Measurements from ENCODE around the gene MORF4L2. TPM values are rescaled to one million over a fixed set of nuclear protein-coding genes. Genes with fewer than 3 reads are reported as not detected.

MORF4L2 gene
- total RNA-seq, 2 experiments from 2014 or later, result 201 to 212 TPM

DNA sequence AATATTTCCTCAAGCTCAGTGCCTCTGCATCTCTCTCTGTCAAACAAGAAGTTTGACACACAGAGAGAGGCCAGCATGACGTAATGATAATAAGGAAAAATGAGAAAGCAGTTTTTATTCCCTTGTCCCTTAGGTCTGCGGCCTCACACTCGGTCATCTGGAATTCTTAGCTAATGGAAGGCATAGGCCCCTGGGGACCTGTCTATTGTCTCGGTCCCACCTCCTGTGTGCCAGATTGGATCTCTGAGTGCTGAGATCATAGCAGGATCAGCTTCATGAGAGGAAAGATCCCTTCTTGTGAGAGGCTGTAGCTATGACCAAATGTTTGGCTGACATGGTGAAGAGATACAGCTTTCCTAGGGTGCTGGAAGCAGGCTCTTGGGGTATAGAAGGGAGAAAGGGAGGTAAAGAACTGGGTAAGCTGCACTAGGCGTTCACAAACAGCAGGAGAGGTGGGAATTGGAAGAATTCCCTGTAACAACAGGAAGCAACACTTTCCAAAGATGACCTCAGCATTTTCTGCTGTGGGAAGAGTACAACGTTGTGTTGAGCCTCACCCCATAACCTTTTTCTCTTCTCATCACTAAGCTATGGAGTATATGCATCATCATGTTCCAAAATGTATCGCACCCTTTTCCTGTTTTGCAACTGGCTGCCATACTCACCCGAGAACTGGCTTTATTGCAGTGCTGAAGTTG is 44.4 kb upstream of the MORF4L2 start:
- Histone ChIP-seq H3K4me3 (ENCODE audit: low read length) (no peak overlapping the region), H3K4me1 (ENCODE audit: insufficient read depth, low read length) (no peaks in the 10 kb centered on the region), H3K27me3 (ENCODE audit: control insufficient read depth in 1 of 2, insufficient read depth in 2 of 2, low read length in 2 of 2) (peaks cover 0 to 3% of the 10 kb centered on the region in 2 experiments), H3K9me3 (ENCODE audit: control insufficient read depth in 1 of 2, insufficient read depth in 1 of 2, low read length in 2 of 2) (no peaks in the 10 kb centered on the region), H3K27ac (ENCODE audit: low read depth in 1 of 2, low read length in 2 of 2) (no peak overlapping the region), H3K36me3 (ENCODE audit: insufficient read depth, low read length) (no peaks in the 10 kb centered on the region)
- Mint-ChIP-seq H3K4me3 (no peak overlapping the region), H3K27me3 (no peaks in the 10 kb centered on the region), H3K4me1 (ENCODE audit: low read depth) (no peaks in the 10 kb centered on the region), H3K27ac (no peak overlapping the region), H3K36me3 (ENCODE audit: low read depth) (no peaks in the 10 kb centered on the region), H3K9me3 (no peaks in the 10 kb centered on the region)
- ChIA-PET POLR2A (no interaction called here), CTCF (no interaction called here)
- intact Hi-C loops (cut with DNase I, micrococcal nuclease), result no loop called here
- ATAC-seq (ENCODE audit: poor library complexity) (no peak), DNase-seq (no peak)
- TF ChIP-seq, protein P1, sequence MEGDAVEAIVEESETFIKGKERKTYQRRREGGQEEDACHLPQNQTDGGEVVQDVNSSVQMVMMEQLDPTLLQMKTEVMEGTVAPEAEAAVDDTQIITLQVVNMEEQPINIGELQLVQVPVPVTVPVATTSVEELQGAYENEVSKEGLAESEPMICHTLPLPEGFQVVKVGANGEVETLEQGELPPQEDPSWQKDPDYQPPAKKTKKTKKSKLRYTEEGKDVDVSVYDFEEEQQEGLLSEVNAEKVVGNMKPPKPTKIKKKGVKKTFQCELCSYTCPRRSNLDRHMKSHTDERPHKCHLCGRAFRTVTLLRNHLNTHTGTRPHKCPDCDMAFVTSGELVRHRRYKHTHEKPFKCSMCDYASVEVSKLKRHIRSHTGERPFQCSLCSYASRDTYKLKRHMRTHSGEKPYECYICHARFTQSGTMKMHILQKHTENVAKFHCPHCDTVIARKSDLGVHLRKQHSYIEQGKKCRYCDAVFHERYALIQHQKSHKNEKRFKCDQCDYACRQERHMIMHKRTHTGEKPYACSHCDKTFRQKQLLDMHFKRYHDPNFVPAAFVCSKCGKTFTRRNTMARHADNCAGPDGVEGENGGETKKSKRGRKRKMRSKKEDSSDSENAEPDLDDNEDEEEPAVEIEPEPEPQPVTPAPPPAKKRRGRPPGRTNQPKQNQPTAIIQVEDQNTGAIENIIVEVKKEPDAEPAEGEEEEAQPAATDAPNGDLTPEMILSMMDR (IDR thresholded peaks at IDR 0.05), result no peak

DNA sequence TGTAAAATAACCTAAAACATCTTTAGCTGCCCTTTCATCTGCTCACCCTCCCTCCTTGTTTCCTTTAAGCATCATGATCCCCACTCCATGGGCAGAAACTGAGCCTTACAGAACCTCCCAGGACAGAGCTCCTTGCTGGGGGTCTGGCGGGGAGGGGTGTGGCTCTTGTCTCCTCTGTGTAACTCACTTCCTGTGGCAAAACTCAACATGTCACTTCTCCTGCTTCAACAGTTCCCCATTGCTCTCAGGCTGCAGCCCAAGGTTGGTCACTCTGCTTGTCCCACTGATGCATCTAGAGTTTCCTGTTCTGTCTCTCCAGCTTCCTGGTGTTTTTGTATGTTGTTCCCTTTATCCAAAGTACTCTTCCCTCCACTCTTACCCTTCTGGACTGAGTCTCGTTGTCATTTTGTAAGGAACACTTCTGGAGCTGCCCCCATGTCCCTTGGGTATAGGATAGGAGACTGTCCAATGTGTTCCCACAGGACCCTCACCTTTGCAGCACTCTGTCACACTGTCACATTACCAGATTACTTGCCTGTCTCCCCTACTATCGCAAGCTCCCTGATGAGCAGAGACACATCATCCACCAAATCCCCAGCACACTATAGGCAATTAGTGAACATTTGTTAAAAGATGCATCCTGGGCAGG is 43.8 kb upstream of the MORF4L2 start:
- Histone ChIP-seq H3K9me3 (ENCODE audit: control insufficient read depth in 1 of 2, insufficient read depth in 1 of 2, low read length in 2 of 2) (no peaks in the 10 kb centered on the region), H3K27me3 (ENCODE audit: control insufficient read depth in 1 of 2, insufficient read depth in 2 of 2, low read length in 2 of 2) (peaks cover 0 to 3% of the 10 kb centered on the region in 2 experiments), H3K4me3 (ENCODE audit: low read length) (no peak overlapping the region), H3K27ac (ENCODE audit: low read depth in 1 of 2, low read length in 2 of 2) (no peak overlapping the region), H3K4me1 (ENCODE audit: insufficient read depth, low read length) (no peaks in the 10 kb centered on the region), H3K36me3 (ENCODE audit: insufficient read depth, low read length) (no peaks in the 10 kb centered on the region)
- ATAC-seq (ENCODE audit: poor library complexity), result no peak
- H3K4me1 Mint-ChIP-seq (ENCODE audit: low read depth), result no peaks in the 10 kb centered on the region
- no peak for DNase-seq
- CTCF ChIA-PET, result no interaction called here
- H3K4me3 Mint-ChIP-seq, result no peak overlapping the region
- intact Hi-C loops (cut with DNase I, micrococcal nuclease), result no loop called here
- no peaks in the 10 kb centered on the region for H3K36me3 Mint-ChIP-seq (ENCODE audit: low read depth)
- TF ChIP-seq, protein P1 (IDR thresholded peaks at IDR 0.05), result no peak
- H3K9me3 Mint-ChIP-seq, result no peaks in the 10 kb centered on the region
- POLR2A ChIA-PET, result no interaction called here
- H3K27ac Mint-ChIP-seq, result no peak overlapping the region
- no peaks in the 10 kb centered on the region for H3K27me3 Mint-ChIP-seq

DNA sequence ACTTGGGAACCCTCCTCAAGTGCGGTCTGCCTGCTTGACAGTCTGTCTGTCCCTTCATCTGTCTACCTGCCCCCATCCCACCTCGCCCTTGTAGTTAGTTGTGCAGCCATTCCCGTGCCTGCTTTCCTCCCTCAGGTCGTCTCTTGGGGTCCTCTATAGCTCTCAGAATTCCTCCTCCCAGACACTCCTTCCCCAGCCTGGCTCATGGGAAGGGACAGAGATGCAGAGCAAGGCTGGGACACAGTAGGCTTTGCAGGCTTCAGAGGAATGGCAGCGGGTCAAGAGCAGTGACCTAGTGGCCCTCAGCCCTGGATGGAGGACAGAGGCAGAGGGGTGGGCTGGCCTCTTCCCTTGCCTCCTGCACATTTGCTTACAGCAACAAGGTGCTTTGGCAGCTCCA is 42.5 kb upstream of the MORF4L2 start:
- no peaks in the 10 kb centered on the region for H3K27me3 ChIP-seq (ENCODE audit: control insufficient read depth in 1 of 2, insufficient read depth in 2 of 2, low read length in 2 of 2)
- ChIA-PET CTCF (no interaction called here), POLR2A (no interaction called here)
- Mint-ChIP-seq H3K4me3 (no peak overlapping the region), H3K4me1 (ENCODE audit: low read depth) (no peaks in the 10 kb centered on the region), H3K36me3 (ENCODE audit: low read depth) (no peaks in the 10 kb centered on the region), H3K27ac (no peak overlapping the region), H3K27me3 (no peaks in the 10 kb centered on the region), H3K9me3 (no peaks in the 10 kb centered on the region)
- intact Hi-C loops (cut with DNase I, micrococcal nuclease), result no loop called here
- H3K9me3 ChIP-seq (ENCODE audit: control insufficient read depth in 1 of 2, insufficient read depth in 1 of 2, low read length in 2 of 2), result no peaks in the 10 kb centered on the region
- H3K4me3 ChIP-seq (ENCODE audit: low read length), result no peak overlapping the region
- TF ChIP-seq, protein P1 (IDR thresholded peaks at IDR 0.05), result no peak
- H3K27ac ChIP-seq (ENCODE audit: low read depth in 1 of 2, low read length in 2 of 2), result no peak overlapping the region
- no peaks in the 10 kb centered on the region for H3K4me1 ChIP-seq (ENCODE audit: insufficient read depth, low read length)
- DNase-seq (no peak), ATAC-seq (ENCODE audit: poor library complexity) (no peak)
- no peaks in the 10 kb centered on the region for H3K36me3 ChIP-seq (ENCODE audit: insufficient read depth, low read length)

Measured in CD4-positive, alpha-beta T cell (primary cell).